K562 (cell line): ENCODE results near the gene LRRTM4. TPM values are rescaled to one million over a fixed set of nuclear protein-coding genes. Genes with fewer than 3 reads are reported as not detected.
"Not testable (repeated sequence)": the region's sequence is repeated elsewhere in the genome, so short reads cannot be mapped to it uniquely, and the experiment has no call there.

ENCODE experiments used
- ATAC-seq: fragments of 200-7000 bp; cut with Tn5 transposase; 3 replicates; pipeline ENCODE4 v1.9.1; 2020; ENCODE audit warnings: moderate library complexity
- BruUV-seq: library from RNA; stranded (reverse); fragments of 400-500 nt; replicated peaks from 2 replicates; lab custom pipeline; 2021; lab: Mats Ljungman, UMichigan
- CTCF ChIA-PET: fragments of 300-600 bp; formaldehyde crosslinking; extraction: SDS; loops from one replicate; lab custom pipeline; 2021; ENCODE audit warnings: low intra/inter-chr PET ratio; lab: Yijun Ruan, JAX
- POLR2A ChIA-PET: fragments of 300-600, 350-650 bp; sonication (Branson Sonifier 250); formaldehyde crosslinking; extraction: SDS; loops from one replicate; lab custom pipeline; 2021; ENCODE audit warnings: antibody characterized with exemption, inconsistent platforms; lab: Yijun Ruan, JAX
- DNase-seq, 4 experiments: peaks; one replicate each; pipeline versions ENCODE4 v3.0.0 to v3.0.0-alpha.2; 2011 to 2018; ENCODE audit warnings: low spot score in 3 of 4, mixed read lengths in 3 of 4; ENCODE audit errors: extremely low read depth in 1 of 4
- FAIRE-seq: peaks from 2 replicates; lab custom pipeline; 2011; peaks lifted over from hg19 to GRCh38; lab: Jason Lieb, UNC
- H2AFZ ChIP-seq: 2 replicates; pipeline ENCODE4 v1.6.0; 2011; ENCODE audit warnings: low read depth, low read length, control low read depth, inconsistent platforms
- H3K27ac ChIP-seq: fragments of 200-600 bp; 3 replicates; pipeline ENCODE4 v1.8.0; 2011; ENCODE audit warnings: low read depth, mild to moderate bottlenecking, control low read depth, inconsistent platforms, low read length, moderate library complexity, mixed read lengths; ENCODE audit errors: extremely low read depth
- H3K27me3 ChIP-seq, 2 experiments: fragments of 300-600 bp in 1 of 2; 2 replicates in 1 of 2; 3 replicates in 1 of 2; pipeline versions ENCODE4 v1.6.0 to v1.8.0; 2011; ENCODE audit warnings: inconsistent platforms in 2 of 2, low read length in 2 of 2, mild to moderate bottlenecking in 1 of 2, mixed read lengths in 1 of 2, moderate library complexity in 1 of 2; ENCODE audit not compliant: control insufficient read depth in 2 of 2, insufficient read depth in 2 of 2
- H3K36me3 ChIP-seq: fragments of 300-600 bp; 3 replicates; pipeline ENCODE4 v1.8.0; 2011; ENCODE audit warnings: mild to moderate bottlenecking, low read length, inconsistent platforms; ENCODE audit not compliant: control insufficient read depth, insufficient read depth
- H3K4me1 ChIP-seq, 2 experiments: fragments of 200-600 bp in 1 of 2; replicated peaks in 1 of 2; 2 replicates in 1 of 2; 3 replicates in 1 of 2; pipeline versions ENCODE4 v1.5.1 to v1.8.0; 2011; ENCODE audit warnings: inconsistent platforms in 2 of 2, low read length in 2 of 2, mild to moderate bottlenecking in 1 of 2, mixed read lengths in 1 of 2, moderate library complexity in 1 of 2; ENCODE audit not compliant: control insufficient read depth in 2 of 2, insufficient read depth in 2 of 2
- H3K4me2 ChIP-seq: 2 replicates; pipeline ENCODE4 v1.6.1; 2011; ENCODE audit warnings: low read length, control low read depth, inconsistent platforms, mixed read lengths; ENCODE audit not compliant: insufficient read depth
- H3K4me3 ChIP-seq: fragments of 200-600 bp; sonication (generic), shearing (Covaris generic); 2 replicates; pipeline ENCODE4 v1.5.1; 2016; ENCODE audit warnings: control low read depth, inconsistent platforms
- H3K79me2 ChIP-seq: fragments of 200-600 bp; 3 replicates; pipeline ENCODE4 v1.8.0; 2011; ENCODE audit warnings: low read length, inconsistent platforms; ENCODE audit not compliant: control insufficient read depth, insufficient read depth
- H3K9ac ChIP-seq, 2 experiments: 2 replicates each; pipeline versions ENCODE4 v1.6.0 to v1.6.1; 2011; ENCODE audit warnings: low read depth in 2 of 2, low read length in 2 of 2, control low read depth in 1 of 2, inconsistent platforms in 1 of 2, mild to moderate bottlenecking in 1 of 2, mixed read lengths in 1 of 2; ENCODE audit not compliant: insufficient read depth in 1 of 2
- H3K9me1 ChIP-seq: one replicate; pipeline ENCODE4 v1.6.0; 2011; ENCODE audit warnings: inconsistent platforms, mild to moderate bottlenecking, low read length, moderate library complexity; ENCODE audit not compliant: control insufficient read depth, insufficient read depth
- H3K9me3 ChIP-seq: replicated peaks from 2 replicates; pipeline ENCODE4 v1.5.1; 2011; ENCODE audit warnings: low read depth, low read length, inconsistent platforms; ENCODE audit not compliant: control insufficient read depth, insufficient read depth
- H4K20me1 ChIP-seq: replicated peaks from 2 replicates; pipeline ENCODE4 v1.6.1; 2011; ENCODE audit warnings: low read length, inconsistent platforms, mixed read lengths; ENCODE audit not compliant: control insufficient read depth, insufficient read depth
- ATF4 ChIP-seq: fragments of 450-650 bp; formaldehyde crosslinking; IDR thresholded peaks from 2 replicates; pipeline ENCODE4 v1.4.0; 2022; ENCODE audit warnings: mild to moderate bottlenecking, moderate library complexity
- BRCA1 ChIP-seq, 2 experiments: fragments of 450-650 bp in 1 of 2; sonication (generic) in 1 of 2; formaldehyde crosslinking in 1 of 2; IDR thresholded peaks; 2 replicates each; pipeline versions ENCODE4 v1.5.0 to v1.6.1; 2017 to 2020; ENCODE audit warnings: mild to moderate bottlenecking in 1 of 2, missing genetic modification reagents in 1 of 2
- MBD2 ChIP-seq: sonication (generic); IDR thresholded peaks from 2 replicates; pipeline ENCODE4 v1.6.1; 2016; ENCODE audit warnings: low read depth, borderline replicate concordance
- MCM5 ChIP-seq: fragments of 450-650 bp; IDR thresholded peaks from 2 replicates; pipeline ENCODE4 v1.6.1; 2016; ENCODE audit warnings: low read depth
- MTF1 ChIP-seq: fragments of 250-450 bp; sonication (Bioruptor Pico); IDR thresholded peaks from 2 replicates; pipeline ENCODE4 v1.9.0; 2021; ENCODE audit warnings: moderate library complexity, mild to moderate bottlenecking, inconsistent platforms, borderline replicate concordance
- NCOA2 ChIP-seq, 2 experiments: fragments of 450-650 bp; IDR thresholded peaks; 2 replicates each; pipeline ENCODE4 v1.6.1; 2018; ENCODE audit warnings: mild to moderate bottlenecking in 2 of 2, moderate library complexity in 1 of 2; ENCODE audit not compliant: partially characterized antibody in 2 of 2
- PHF20 ChIP-seq: fragments of 450-650 bp; IDR thresholded peaks from 2 replicates; pipeline ENCODE4 v1.6.1; 2018; ENCODE audit not compliant: partially characterized antibody
- PURB ChIP-seq: sonication (generic); formaldehyde crosslinking; IDR thresholded peaks from 2 replicates; pipeline ENCODE4 v1.9.0; 2021; ENCODE audit warnings: low read depth, mild to moderate bottlenecking, missing genetic modification reagents
- SRSF3 ChIP-seq: fragments of 200-400 bp; formaldehyde crosslinking; IDR thresholded peaks from 2 replicates; pipeline ENCODE4 v1.6.1; 2016; ENCODE audit warnings: mild to moderate bottlenecking, low read length, moderate library complexity; ENCODE audit not compliant: insufficient read depth
- TEAD4 ChIP-seq, 2 experiments: sonication (generic) in 1 of 2; formaldehyde crosslinking in 1 of 2; IDR thresholded peaks; 2 replicates each; pipeline versions ENCODE4 v1.6.1 to v1.8.0; 2012 to 2022; ENCODE audit warnings: borderline replicate concordance in 1 of 2, inconsistent platforms in 1 of 2, low read length in 1 of 2, mild to moderate bottlenecking in 1 of 2, missing genetic modification reagents in 1 of 2
- ZNF24 ChIP-seq: fragments of 450-650 bp; IDR thresholded peaks from 2 replicates; pipeline ENCODE4 v1.6.1; 2016
- ZZZ3 ChIP-seq: fragments of 450-650 bp; IDR thresholded peaks from 2 replicates; pipeline ENCODE4 v1.6.1; 2016; ENCODE audit warnings: antibody characterized with exemption, mild to moderate bottlenecking, moderate library complexity
- WGBS: fragments of 100-300 bp; shearing (Covaris generic); methylation state at CpG from one replicate; pipeline ENCODE4 v1.1.6; 2016; ENCODE audit warnings: low coverage, mixed read lengths; ENCODE audit not compliant: insufficient coverage; ENCODE audit errors: missing lambda C conversion rate; 5-methylcytosine and 5-hydroxymethylcytosine counted together
- in situ Hi-C: fragments of 300-500 bp; cut with MboI; formaldehyde crosslinking; loops from 4 replicates; pipeline ENCODE4 v1.15.0; 2018; ENCODE audit warnings: inconsistent platforms, mixed read lengths
- intact Hi-C: fragments of 100-400 bp; cut with micrococcal nuclease; formaldehyde crosslinking; loops from 2 replicates; pipeline ENCODE4 v1.14.2; 2022
- polyA plus RNA-seq, 8 experiments: library from polyadenylated mRNA; depleted of rRNA in 4 of 8; stranded (reverse) in 5 of 8; unstranded in 3 of 8; fragments of >200 nt; fragmentation: Nextera tagmentation in 2 of 8; fragmentation: Illumina TruSeq in 1 of 8; extraction: Ambion mirVana in 2 of 8; extraction: Trizol in 1 of 8; gene quantifications; 2 replicates each; pipeline versions ENCODE4 v1.2.1 to v1.2.3, GENCODE V29; 2011 to 2014; ENCODE audit warnings: inconsistent platforms in 1 of 8, missing spikeins in 1 of 8
- total RNA-seq, 7 experiments: library from RNA; depleted of rRNA in 6 of 7; stranded (reverse); fragments of >200 nt in 6 of 7; fragmentation: Illumina TruSeq in 2 of 7; extraction: Trizol in 2 of 7; gene quantifications; 2 replicates each; pipeline versions ENCODE4 v1.2.1 to v1.2.3, GENCODE V29; 2011 to 2021; ENCODE audit warnings: low replicate concordance in 1 of 7
- TF ChIP-seq, protein P1 (sequence below): fragments of 250-450 bp; sonication (Bioruptor Pico); IDR thresholded peaks from 2 replicates; pipeline ENCODE4 v1.4.0; 2020; ENCODE audit warnings: mild to moderate bottlenecking, moderate library complexity, borderline replicate concordance

Gene LRRTM4
- total and polyA plus RNA-seq, 9 of the 15 experiments (the other 6 are each of a cell fraction or from before 2014, with no cell fraction given): 0.04 TPM; not detected in 6

GRCh38 chr2:77179297-77179696 lies 342.9 kb downstream of the LRRTM4 start:
- Histone ChIP-seq H3K9me3 (no peaks in the 10 kb centered on the region), H3K27me3 (no peaks in the 10 kb centered on the region), H3K4me3 (no peak overlapping the region), H3K9me1 (no peaks in the 10 kb centered on the region), H3K9ac (no peak overlapping the region), H3K4me1 (no peaks in the 10 kb centered on the region), H3K36me3 (no peaks in the 10 kb centered on the region), H2AFZ (no peak overlapping the region), H3K79me2 (no peaks in the 10 kb centered on the region), H3K27ac (no peak overlapping the region), H4K20me1 (no peaks in the 10 kb centered on the region), H3K4me2 (no peak overlapping the region)
- POLR2A ChIA-PET: no interaction called here
- DNase-seq: no peak
- no peak for ATAC-seq
- FAIRE-seq: no peak
- no peak for TF ChIP-seq ZNF24
- no peak for TF ChIP-seq PHF20
- no peak for TF ChIP-seq PURB
- TF ChIP-seq ATF4 (CRISPR knock-in tag): no peak
- TF ChIP-seq MCM5: no peak
- no peak for TF ChIP-seq TEAD4 (IDR thresholded peaks at IDR 0.05; ENCODE audit: low read length)
- TF ChIP-seq TEAD4 (CRISPR knock-in tag; IDR thresholded peaks at IDR 0.05; ENCODE audit: borderline replicate concordance): no peak
- TF ChIP-seq, protein P1, sequence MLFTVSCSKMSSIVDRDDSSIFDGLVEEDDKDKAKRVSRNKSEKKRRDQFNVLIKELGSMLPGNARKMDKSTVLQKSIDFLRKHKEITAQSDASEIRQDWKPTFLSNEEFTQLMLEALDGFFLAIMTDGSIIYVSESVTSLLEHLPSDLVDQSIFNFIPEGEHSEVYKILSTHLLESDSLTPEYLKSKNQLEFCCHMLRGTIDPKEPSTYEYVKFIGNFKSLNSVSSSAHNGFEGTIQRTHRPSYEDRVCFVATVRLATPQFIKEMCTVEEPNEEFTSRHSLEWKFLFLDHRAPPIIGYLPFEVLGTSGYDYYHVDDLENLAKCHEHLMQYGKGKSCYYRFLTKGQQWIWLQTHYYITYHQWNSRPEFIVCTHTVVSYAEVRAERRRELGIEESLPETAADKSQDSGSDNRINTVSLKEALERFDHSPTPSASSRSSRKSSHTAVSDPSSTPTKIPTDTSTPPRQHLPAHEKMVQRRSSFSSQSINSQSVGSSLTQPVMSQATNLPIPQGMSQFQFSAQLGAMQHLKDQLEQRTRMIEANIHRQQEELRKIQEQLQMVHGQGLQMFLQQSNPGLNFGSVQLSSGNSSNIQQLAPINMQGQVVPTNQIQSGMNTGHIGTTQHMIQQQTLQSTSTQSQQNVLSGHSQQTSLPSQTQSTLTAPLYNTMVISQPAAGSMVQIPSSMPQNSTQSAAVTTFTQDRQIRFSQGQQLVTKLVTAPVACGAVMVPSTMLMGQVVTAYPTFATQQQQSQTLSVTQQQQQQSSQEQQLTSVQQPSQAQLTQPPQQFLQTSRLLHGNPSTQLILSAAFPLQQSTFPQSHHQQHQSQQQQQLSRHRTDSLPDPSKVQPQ (CRISPR knock-in tag): no peak
- no peak for TF ChIP-seq MTF1 (CRISPR knock-in tag)
- no peak for TF ChIP-seq ZZZ3
- no peak for TF ChIP-seq NCOA2 (IDR thresholded peaks at IDR 0.05; ENCODE audit: partially characterized antibody in 2 of 2)
- TF ChIP-seq BRCA1 (IDR thresholded peaks at IDR 0.05): no peak
- TF ChIP-seq BRCA1 (CRISPR knock-in tag; IDR thresholded peaks at IDR 0.05): no peak
- TF ChIP-seq SRSF3: no peak
- no peak for TF ChIP-seq MBD2
- intact Hi-C loops (no loop called here), in situ Hi-C loops (no loop called here)
- CTCF ChIA-PET: no interaction called here
- no TSS peak for BruUV-seq
- WGBS: 0% methylated on average over 5 of the region's 5 CpGs

GRCh38 chr2:77175266-77175780 lies 346.9 kb downstream of the LRRTM4 start:
- 4% methylated on average over 4 of the region's 4 CpGs for WGBS
- in situ Hi-C loops, ATAC-seq: not testable (repeated sequence)

More at GRCh38 chr2:77175266-77175780, 346.9 kb downstream of the LRRTM4 start:
- H3K4me2 ChIP-seq, H4K20me1 ChIP-seq, CTCF ChIA-PET, H3K9me3 ChIP-seq, intact Hi-C loops, FAIRE-seq, H2AFZ ChIP-seq, H3K9me1 ChIP-seq, H3K27ac ChIP-seq, DNase-seq, H3K36me3 ChIP-seq, H3K4me3 ChIP-seq, H3K4me1 ChIP-seq, BruUV-seq, POLR2A ChIA-PET, H3K79me2 ChIP-seq, H3K27me3 ChIP-seq, H3K9ac ChIP-seq: not testable (repeated sequence)
